ENCODE results near the gene COG5.
"Not testable (repeated sequence)": the region's sequence is repeated elsewhere in the genome, so short reads cannot be mapped to it uniquely, and the experiment has no call there.

COG5 gene

DNA sequence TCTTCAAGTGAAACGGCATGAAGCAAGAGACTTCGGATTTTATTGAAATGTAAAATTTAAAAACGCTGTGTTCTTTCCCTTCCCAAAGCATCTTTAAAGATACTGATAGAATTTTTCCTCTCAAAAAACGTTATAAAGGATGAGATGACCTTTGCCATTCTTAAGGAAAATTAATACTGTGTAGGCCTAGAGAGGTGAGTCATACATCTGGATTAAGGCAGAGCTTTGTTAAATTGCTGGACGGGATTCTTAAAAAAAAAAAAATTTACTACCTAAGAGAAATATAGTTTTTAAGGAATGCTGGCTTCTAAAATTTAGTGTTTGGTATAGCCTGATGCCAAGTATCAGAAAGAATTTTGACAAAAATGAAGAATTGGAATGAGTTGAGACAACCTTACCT lies 401.2 kb downstream of the COG5 start:
- H3K4me1 ChIP-seq (ENCODE audit: control insufficient read depth, insufficient read depth, low read length): no peaks in the 10 kb centered on the region
- H3K27me3 ChIP-seq (ENCODE audit: control insufficient read depth, insufficient read depth, low read length): no peaks in the 10 kb centered on the region
- H3K4me3 ChIP-seq (ENCODE audit: low read length): no peak overlapping the region
- H3K36me3 ChIP-seq (ENCODE audit: control insufficient read depth, insufficient read depth, low read length): no peaks in the 10 kb centered on the region
- H3K9ac ChIP-seq (ENCODE audit: low read length): no peak overlapping the region
- H3K9me3 ChIP-seq (ENCODE audit: control insufficient read depth, low read length): no peaks in the 10 kb centered on the region

DNA sequence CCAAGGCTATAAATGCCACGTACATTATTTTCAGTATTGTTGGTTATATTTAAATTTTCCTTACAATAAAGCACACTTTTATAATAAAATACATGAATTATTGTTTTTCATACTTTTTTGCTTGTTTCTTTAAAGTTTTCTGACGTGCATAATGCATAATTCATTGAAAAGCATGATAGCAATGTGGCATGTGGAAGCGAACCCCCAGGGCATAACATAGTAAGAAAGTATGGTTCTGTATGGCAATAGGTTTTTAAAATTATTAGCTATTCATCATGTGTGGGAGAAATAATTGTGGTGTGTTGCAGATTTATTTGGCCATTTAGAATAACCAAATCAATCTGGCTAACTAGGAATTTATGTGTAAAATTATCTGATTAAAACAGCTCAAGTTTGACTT lies 402.3 kb downstream of the COG5 start:
- H3K9ac ChIP-seq (ENCODE audit: low read length): no peak overlapping the region
- no peaks in the 10 kb centered on the region for H3K4me1 ChIP-seq (ENCODE audit: control insufficient read depth, insufficient read depth, low read length)
- no peaks in the 10 kb centered on the region for H3K27me3 ChIP-seq (ENCODE audit: control insufficient read depth, insufficient read depth, low read length)
- H3K4me3 ChIP-seq (ENCODE audit: low read length): no peak overlapping the region
- H3K36me3 ChIP-seq (ENCODE audit: control insufficient read depth, insufficient read depth, low read length): no peaks in the 10 kb centered on the region
- no peaks in the 10 kb centered on the region for H3K9me3 ChIP-seq (ENCODE audit: control insufficient read depth, low read length)

DNA sequence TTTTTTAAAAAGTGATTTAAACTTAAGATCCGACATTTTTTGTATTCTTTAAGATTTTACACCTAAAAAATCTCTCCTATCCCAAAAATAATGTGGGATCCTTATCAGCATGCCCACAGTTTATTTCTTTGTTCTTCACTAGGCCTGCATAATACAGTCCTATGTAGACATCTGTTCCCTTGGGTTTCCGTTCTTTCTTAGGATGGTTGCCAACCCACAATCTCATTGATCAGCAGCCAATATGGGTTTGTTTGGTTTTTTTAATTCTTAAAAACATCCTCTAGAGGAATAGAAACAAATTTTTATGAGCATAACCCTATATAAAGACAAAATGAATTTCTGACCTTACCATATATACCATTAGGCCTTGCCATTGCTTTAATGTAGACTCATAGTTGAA lies 403.3 kb downstream of the COG5 start:
- H3K36me3 ChIP-seq (ENCODE audit: control insufficient read depth, insufficient read depth, low read length): no peaks in the 10 kb centered on the region
- H3K9ac ChIP-seq (ENCODE audit: low read length): no peak overlapping the region
- no peaks in the 10 kb centered on the region for H3K4me1 ChIP-seq (ENCODE audit: control insufficient read depth, insufficient read depth, low read length)
- no peak overlapping the region for H3K4me3 ChIP-seq (ENCODE audit: low read length)
- no peaks in the 10 kb centered on the region for H3K27me3 ChIP-seq (ENCODE audit: control insufficient read depth, insufficient read depth, low read length)
- H3K9me3 ChIP-seq (ENCODE audit: control insufficient read depth, low read length): no peaks in the 10 kb centered on the region

DNA sequence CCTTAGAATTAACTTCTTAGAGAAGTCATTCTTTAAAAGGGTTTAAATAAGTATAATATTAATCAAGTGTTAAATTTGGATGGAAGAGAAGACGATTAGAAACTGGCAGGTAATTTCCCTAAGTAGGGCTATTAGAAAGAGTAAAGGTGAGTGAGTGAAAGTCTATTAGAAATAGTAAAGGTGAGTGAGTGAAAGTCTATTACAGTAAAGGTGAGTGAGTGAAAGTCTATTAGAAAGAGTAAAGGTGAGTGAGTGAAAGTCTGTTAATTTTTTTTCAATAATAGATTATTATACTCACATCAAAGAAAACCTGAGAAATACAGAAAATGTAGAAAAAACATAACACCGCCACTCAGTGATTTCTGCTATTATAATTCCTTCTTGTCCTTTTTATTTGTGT lies 405.7 kb downstream of the COG5 start:
- Histone ChIP-seq H3K4me3 (ENCODE audit: low read length) (no peak overlapping the region), H3K4me1 (ENCODE audit: control insufficient read depth, insufficient read depth, low read length) (no peaks in the 10 kb centered on the region), H3K9ac (ENCODE audit: low read length) (no peak overlapping the region), H3K9me3 (ENCODE audit: control insufficient read depth, low read length) (no peaks in the 10 kb centered on the region), H3K27me3 (ENCODE audit: control insufficient read depth, insufficient read depth, low read length) (no peaks in the 10 kb centered on the region), H3K36me3 (ENCODE audit: control insufficient read depth, insufficient read depth, low read length) (no peaks in the 10 kb centered on the region)

DNA sequence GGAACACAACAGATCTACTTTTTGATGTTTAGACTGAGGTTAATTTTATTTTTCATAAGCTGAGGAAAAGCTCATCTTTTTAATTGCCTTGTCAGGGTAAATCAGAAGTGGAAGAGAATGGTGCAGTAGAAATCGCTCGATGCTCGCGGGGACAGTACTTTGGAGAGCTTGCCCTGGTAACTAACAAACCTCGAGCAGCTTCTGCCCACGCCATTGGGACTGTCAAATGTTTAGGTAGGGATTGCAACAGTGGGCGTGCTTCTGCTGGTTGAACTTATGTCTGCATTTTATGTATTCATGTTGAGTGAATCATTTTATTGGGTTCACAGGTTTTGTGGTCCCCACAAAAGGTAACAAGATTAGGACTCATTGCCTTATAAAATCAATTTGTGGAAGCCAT lies 406.6 kb downstream of the COG5 start:
- Histone ChIP-seq H3K4me1 (ENCODE audit: control insufficient read depth, insufficient read depth, low read length) (no peaks in the 10 kb centered on the region), H3K9ac (ENCODE audit: low read length) (no peak overlapping the region), H3K9me3 (ENCODE audit: control insufficient read depth, low read length) (no peaks in the 10 kb centered on the region), H3K27me3 (ENCODE audit: control insufficient read depth, insufficient read depth, low read length) (no peaks in the 10 kb centered on the region), H3K4me3 (ENCODE audit: low read length) (no peak overlapping the region), H3K36me3 (ENCODE audit: control insufficient read depth, insufficient read depth, low read length) (no peaks in the 10 kb centered on the region)

DNA sequence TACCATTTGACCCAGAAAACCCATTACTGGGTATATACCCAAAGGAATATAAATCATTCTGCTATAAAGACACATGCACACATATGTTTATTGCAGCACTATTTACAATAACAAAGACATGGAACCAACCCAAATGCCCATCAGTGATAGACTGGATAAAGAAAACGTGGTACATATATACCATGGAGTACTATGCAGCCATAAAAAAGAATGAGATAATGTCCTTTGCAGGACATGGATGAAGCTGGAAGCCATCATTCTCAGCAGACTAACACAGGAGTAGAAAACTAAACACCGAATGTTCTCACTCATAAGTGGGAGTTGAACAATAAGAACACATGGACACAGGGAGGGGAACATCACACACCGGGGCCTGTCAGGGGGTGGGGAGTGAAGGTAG lies 408.0 kb downstream of the COG5 start:
- H3K4me3 ChIP-seq (ENCODE audit: low read length); H3K9me3 ChIP-seq (ENCODE audit: control insufficient read depth, low read length); H3K36me3 ChIP-seq (ENCODE audit: control insufficient read depth, insufficient read depth, low read length); H3K9ac ChIP-seq (ENCODE audit: low read length); H3K4me1 ChIP-seq (ENCODE audit: control insufficient read depth, insufficient read depth, low read length); H3K27me3 ChIP-seq (ENCODE audit: control insufficient read depth, insufficient read depth, low read length): not testable (repeated sequence)

DNA sequence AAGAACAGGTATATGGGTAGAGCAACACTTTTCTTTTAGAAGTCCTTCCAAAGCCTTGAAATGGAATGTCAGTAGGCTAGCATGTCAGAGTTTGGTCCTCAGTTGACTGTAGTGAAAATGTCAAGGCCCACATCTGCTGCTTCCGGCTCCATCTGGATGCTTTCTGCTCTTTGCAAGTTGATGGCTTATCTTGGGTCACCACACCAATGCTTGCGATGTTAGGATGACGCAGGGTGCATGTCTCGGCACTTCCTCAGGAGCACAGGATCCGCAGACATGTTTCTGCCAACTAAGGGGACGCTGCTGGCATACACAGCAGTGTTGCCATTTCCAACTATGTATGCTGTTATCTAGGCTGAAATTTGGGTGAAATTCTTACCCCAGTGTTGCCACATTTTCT lies 408.9 kb downstream of the COG5 start:
- H3K27me3 ChIP-seq (ENCODE audit: control insufficient read depth, insufficient read depth, low read length): no peaks in the 10 kb centered on the region
- H3K4me1 ChIP-seq (ENCODE audit: control insufficient read depth, insufficient read depth, low read length): no peaks in the 10 kb centered on the region
- no peaks in the 10 kb centered on the region for H3K9me3 ChIP-seq (ENCODE audit: control insufficient read depth, low read length)
- H3K4me3 ChIP-seq (ENCODE audit: low read length): no peak overlapping the region
- no peaks in the 10 kb centered on the region for H3K36me3 ChIP-seq (ENCODE audit: control insufficient read depth, insufficient read depth, low read length)
- no peak overlapping the region for H3K9ac ChIP-seq (ENCODE audit: low read length)

DNA sequence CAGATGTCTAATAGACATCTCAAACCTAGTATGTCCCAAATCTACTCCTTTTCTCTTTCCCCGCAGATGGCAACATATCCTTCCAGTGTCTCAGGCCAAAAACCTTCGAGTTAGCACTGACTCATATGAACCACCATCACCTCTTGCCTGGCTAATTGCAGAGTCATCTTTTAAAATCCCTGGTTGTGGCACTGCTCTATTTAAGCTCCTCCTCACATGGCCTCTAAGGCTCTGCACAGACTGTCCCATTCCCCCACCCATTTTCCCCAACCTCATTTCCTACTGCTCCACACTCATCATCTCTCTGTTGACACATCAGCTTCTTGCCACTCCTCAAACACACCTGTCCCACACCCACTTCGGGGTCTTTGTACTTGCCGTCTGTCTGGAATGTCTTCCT lies 411.7 kb downstream of the COG5 start:
- Histone ChIP-seq H3K36me3 (ENCODE audit: control insufficient read depth, insufficient read depth, low read length) (no peaks in the 10 kb centered on the region), H3K4me3 (ENCODE audit: low read length) (no peak overlapping the region), H3K4me1 (ENCODE audit: control insufficient read depth, insufficient read depth, low read length) (no peaks in the 10 kb centered on the region)

More for the DNA sequence above, 411.7 kb downstream of the COG5 start:
- Histone ChIP-seq H3K27me3 (ENCODE audit: control insufficient read depth, insufficient read depth, low read length) (no peaks in the 10 kb centered on the region), H3K9me3 (ENCODE audit: control insufficient read depth, low read length) (no peaks in the 10 kb centered on the region), H3K9ac (ENCODE audit: low read length) (no peak overlapping the region)
